GM12865 (cell line): ENCODE measurements around the gene ATP2B2.

ENCODE experiments used
- DNase-seq: peaks from one replicate; pipeline ENCODE4 v3.0.0; 2010; ENCODE audit warnings: low read depth
- H3K4me3 ChIP-seq: 2 replicates; pipeline ENCODE4 v1.5.1; 2011; ENCODE audit warnings: mild to moderate bottlenecking, low read depth, low read length, control low read depth
- TF ChIP-seq, protein P1 (sequence below): IDR thresholded peaks from 2 replicates; pipeline ENCODE4 v1.5.1; 2011; ENCODE audit warnings: low read length, control low read depth, low read depth, inconsistent platforms; ENCODE audit not compliant: insufficient read depth; ENCODE audit errors: missing control alignments

ATP2B2 gene

GRCh38 chr3:10508619-10509260 lies 3.4 kb upstream of the ATP2B2 start:
- no peak overlapping the region for H3K4me3 ChIP-seq
- no peak for DNase-seq
- TF ChIP-seq, protein P1, sequence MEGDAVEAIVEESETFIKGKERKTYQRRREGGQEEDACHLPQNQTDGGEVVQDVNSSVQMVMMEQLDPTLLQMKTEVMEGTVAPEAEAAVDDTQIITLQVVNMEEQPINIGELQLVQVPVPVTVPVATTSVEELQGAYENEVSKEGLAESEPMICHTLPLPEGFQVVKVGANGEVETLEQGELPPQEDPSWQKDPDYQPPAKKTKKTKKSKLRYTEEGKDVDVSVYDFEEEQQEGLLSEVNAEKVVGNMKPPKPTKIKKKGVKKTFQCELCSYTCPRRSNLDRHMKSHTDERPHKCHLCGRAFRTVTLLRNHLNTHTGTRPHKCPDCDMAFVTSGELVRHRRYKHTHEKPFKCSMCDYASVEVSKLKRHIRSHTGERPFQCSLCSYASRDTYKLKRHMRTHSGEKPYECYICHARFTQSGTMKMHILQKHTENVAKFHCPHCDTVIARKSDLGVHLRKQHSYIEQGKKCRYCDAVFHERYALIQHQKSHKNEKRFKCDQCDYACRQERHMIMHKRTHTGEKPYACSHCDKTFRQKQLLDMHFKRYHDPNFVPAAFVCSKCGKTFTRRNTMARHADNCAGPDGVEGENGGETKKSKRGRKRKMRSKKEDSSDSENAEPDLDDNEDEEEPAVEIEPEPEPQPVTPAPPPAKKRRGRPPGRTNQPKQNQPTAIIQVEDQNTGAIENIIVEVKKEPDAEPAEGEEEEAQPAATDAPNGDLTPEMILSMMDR: no peak

DNA sequence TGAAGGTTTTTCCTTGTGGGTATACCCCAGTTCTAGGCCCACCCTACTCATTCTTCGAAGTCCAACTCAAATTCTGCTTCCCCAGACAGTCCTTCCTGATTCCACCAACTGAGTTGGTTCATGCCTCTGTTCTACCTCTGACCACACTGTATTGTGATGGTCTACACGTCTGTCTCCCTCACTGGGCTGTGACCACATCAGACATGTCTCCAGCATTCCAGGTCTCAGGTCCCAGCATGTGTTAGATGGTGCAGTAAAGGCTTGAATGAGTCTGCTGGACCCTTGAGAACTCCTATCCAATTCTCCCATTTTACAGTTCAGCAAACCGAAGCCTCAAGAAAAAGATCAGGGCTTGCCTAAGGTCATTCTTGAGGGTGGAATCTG lies 2.8 kb upstream of the ATP2B2 start:
- H3K4me3 ChIP-seq: no peak overlapping the region
- DNase-seq: no peak
- TF ChIP-seq, protein P1: no peak

- TF ChIP-seq, protein P1: no peak
- H3K4me3 ChIP-seq: no peak overlapping the region
- DNase-seq: no peak
These were observed 1.9 kb upstream of the ATP2B2 start for GRCh38 chr3:10507331-10507730.

- no peak overlapping the region for H3K4me3 ChIP-seq
- no peak for DNase-seq
- TF ChIP-seq, protein P1: no peak
These were observed 1.3 kb upstream of the ATP2B2 start for GRCh38 chr3:10506696-10507095.

DNA sequence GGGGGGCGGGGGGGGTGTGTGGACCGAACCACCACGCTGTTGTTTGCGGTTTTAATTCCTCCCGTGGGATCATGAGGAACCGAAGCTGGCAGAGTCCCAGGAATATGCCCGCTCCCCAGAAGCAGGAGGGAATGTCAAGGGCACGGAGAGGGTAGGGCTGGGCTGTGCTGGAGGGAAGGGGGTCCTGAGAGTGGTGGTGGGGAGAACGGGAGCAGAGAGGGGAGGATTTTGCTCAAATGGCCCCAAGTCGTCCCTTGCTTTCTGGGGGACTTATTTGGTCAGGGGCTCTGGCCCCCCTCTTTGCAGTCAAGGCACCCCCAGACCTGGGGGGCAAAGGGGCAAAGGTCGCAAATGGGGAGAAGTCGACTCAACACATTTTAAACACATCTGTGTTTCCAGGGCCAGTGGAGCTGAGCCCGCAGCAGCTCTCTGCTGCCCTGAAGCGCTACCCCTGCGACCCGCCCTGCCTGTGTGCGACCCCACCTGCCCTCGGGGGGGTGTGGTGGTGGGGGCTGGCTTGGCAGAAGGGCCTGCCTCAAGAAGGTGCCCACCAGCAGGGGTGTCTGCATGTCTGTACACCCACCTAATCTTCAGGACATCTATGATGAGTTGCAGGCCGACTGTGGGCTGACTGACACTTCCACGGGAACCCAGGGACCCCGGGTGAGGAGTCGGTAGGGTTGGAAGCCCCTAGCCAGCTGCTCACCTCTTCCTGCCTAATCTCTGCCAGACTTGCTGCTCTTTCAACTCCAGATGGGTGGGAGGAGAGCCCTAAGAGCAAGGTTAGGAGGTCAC lies 602 bp upstream of the ATP2B2 start:
- H3K4me3 ChIP-seq: no peak overlapping the region
- TF ChIP-seq, protein P1: no peak
- DNase-seq: no peak

DNA sequence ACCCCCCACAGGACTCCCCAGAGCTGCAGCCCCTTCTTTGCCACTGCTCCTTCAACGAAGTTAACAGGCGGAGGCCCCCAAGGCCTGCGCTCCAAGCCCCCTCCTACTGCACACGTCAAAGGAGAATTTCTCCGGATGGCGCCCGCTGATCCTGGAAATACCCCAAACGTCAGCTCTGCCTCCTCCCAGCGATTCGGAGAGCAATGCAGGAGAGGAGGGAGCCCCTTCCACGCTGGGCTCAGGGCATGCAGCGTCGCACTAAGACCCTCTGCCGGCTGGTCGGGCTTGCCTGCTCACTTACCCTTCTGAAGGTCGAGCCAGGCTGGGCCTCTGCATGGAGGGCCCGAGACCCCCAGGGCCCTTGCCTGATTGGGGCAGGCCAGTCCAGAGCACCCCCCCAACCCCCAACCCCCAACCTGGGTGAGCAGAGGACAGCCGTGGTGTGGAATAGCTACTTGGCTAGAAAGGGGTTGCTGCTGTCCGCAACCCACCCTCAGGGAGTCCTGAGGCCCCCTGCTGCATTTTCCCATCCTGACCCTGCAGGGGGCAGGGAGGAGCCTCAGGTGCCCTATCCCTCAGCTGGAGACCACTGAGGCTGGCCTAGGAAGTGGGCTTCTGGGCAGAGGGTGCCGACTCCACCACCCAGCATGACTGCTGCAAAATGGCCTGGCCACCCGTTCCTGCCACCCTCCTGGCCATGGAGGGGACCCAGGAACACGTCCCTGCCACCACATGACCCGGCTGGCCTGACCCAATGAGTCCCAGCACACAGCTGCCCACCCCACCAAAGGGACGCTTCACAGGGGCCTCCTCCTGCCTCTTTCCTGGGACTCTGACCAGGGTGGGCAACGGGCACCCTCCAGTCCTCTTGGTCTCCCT lies 976 bp downstream of the ATP2B2 start:
- no peak overlapping the region for H3K4me3 ChIP-seq
- no peak for DNase-seq
- TF ChIP-seq, protein P1: no peak
